Suprapubic skin (tissue), 4 donors: ENCODE data around the gene SLC24A4. TPM values are rescaled to one million over a fixed set of nuclear protein-coding genes. Genes with fewer than 3 reads are reported as not detected.

Source experiments
- DNase-seq, 2 donors: peaks; one replicate each; pipeline ENCODE4 v3.0.0-alpha.2; 2019; ENCODE audit warnings: low spot score in 2 of 2
- H3K27ac ChIP-seq: fragments of 200-600 bp; sonication (generic); one replicate; pipeline ENCODE4 v1.5.1; 2019
- H3K27me3 ChIP-seq: fragments of 200-600 bp; sonication (generic); one replicate; pipeline ENCODE4 v1.5.1; 2019
- H3K36me3 ChIP-seq: fragments of 200-600 bp; sonication (generic); one replicate; pipeline ENCODE4 v1.5.1; 2019
- H3K4me1 ChIP-seq: fragments of 200-600 bp; sonication (generic); one replicate; pipeline ENCODE4 v1.5.1; 2019
- H3K4me3 ChIP-seq: fragments of 200-600 bp; sonication (generic); one replicate; pipeline ENCODE4 v1.5.1; 2019; ENCODE audit warnings: mild to moderate bottlenecking
- H3K9me3 ChIP-seq: fragments of 200-600 bp; sonication (generic); one replicate; pipeline ENCODE4 v1.5.1; 2019
- CTCF ChIP-seq, 2 donors: fragments of 200-600 bp in 1 of 2; fragments of 450-650 bp in 1 of 2; sonication (generic) in 1 of 2; IDR thresholded peaks; one replicate each; pipeline ENCODE4 v1.5.1; 2016 to 2019; ENCODE audit warnings: antibody characterized with exemption in 2 of 2, mild to moderate bottlenecking in 1 of 2, moderate library complexity in 1 of 2
- EP300 ChIP-seq: sonication (generic); formaldehyde crosslinking; IDR thresholded peaks from one replicate; pipeline ENCODE4 v1.6.1; 2017; ENCODE audit warnings: antibody characterized with exemption
- POLR2A ChIP-seq, 2 donors: fragments of 450-650 bp; IDR thresholded peaks; one replicate each; pipeline ENCODE4 v1.6.1; 2017; ENCODE audit warnings: antibody characterized with exemption in 2 of 2, mild to moderate bottlenecking in 2 of 2, moderate library complexity in 2 of 2
- POLR2AphosphoS5 ChIP-seq, 3 donors: sonication (generic); formaldehyde crosslinking; IDR thresholded peaks; one replicate each; pipeline ENCODE4 v1.6.1; 2017; ENCODE audit warnings: antibody characterized with exemption in 3 of 3
- WGBS: methylation state at CpG from one replicate; pipeline ENCODE4 v1.1.5; 2018; 5-methylcytosine and 5-hydroxymethylcytosine counted together
- total RNA-seq, 4 donors: library from RNA; depleted of rRNA; stranded (reverse); fragments of >200 nt; gene quantifications; one replicate each; pipeline ENCODE4 v1.1.0, GENCODE V29; 2016

Gene SLC24A4
- total RNA-seq, 4 donors from 2014 or later: 0.11 to 0.57 (median 0.34) TPM

- no peak for DNase-seq
- H3K27ac ChIP-seq: no peak overlapping the region
- no peak overlapping the region for H3K4me3 ChIP-seq
- no peaks in the 10 kb centered on the region for H3K27me3 ChIP-seq
- H3K4me1 ChIP-seq: no peaks in the 10 kb centered on the region
- H3K36me3 ChIP-seq: no peaks in the 10 kb centered on the region
- TF ChIP-seq POLR2AphosphoS5 (IDR thresholded peaks at IDR 0.05) (no peak), POLR2A (IDR thresholded peaks at IDR 0.05) (no peak), EP300 (no peak), CTCF (IDR thresholded peaks at IDR 0.05) (no peak)
- H3K9me3 ChIP-seq: no peaks in the 10 kb centered on the region
- 85% methylated on average over 8 of the region's 20 CpGs for WGBS
Measured at GRCh38 chr14:92449404-92450181, 126.6 kb downstream of the SLC24A4 start.

DNA sequence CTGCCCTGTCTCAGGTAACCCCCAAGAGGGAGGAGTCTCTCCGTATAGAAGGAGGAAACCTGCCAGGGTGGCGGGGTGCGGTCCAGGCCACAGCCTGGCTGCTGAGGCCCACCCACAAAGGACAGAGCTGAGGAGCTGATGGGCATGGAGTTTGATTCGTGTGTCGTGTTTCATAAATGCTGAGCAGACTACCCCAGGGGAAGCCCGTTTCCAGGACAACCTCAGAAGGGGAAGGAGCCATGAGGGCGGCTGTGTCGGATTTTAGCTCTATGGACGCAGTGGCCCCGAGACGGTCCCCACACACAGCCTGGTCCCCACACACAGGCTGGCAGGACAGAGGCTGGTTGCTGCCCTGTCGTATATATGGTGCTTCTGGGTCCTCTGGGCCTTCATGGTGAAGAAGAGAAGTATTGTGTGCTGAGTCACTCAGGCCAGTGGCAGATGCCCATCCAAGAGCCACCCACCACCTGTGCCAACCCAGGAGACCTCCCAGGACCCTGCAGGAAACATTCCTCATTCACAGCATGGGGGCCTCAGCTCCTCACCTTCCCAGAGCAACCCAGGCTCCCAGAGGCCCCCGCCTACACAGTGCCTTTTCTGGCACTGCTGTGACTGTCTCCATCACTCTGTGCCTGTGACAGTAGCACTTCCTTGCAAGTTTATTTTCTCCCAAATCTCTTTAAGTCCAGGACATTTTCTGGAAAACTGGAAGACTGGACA is 127.5 kb downstream of the SLC24A4 start:
- WGBS: 80% methylated on average over 12 of the region's 13 CpGs
- H3K4me1 ChIP-seq: no peaks in the 10 kb centered on the region
- H3K9me3 ChIP-seq: no peaks in the 10 kb centered on the region
- no peaks in the 10 kb centered on the region for H3K36me3 ChIP-seq
- no peak overlapping the region for H3K4me3 ChIP-seq
- no peaks in the 10 kb centered on the region for H3K27me3 ChIP-seq
- TF ChIP-seq CTCF (IDR thresholded peaks at IDR 0.05): no peak
- TF ChIP-seq EP300: no peak
- no peak for TF ChIP-seq POLR2A (IDR thresholded peaks at IDR 0.05)
- no peak for TF ChIP-seq POLR2AphosphoS5 (IDR thresholded peaks at IDR 0.05)
- no peak overlapping the region for H3K27ac ChIP-seq
- DNase-seq: no peak

GRCh38 chr14:92451245-92451644 is 128.3 kb downstream of the SLC24A4 start:
- H3K27me3 ChIP-seq: no peaks in the 10 kb centered on the region
- no peaks in the 10 kb centered on the region for H3K4me1 ChIP-seq
- WGBS: 78% methylated on average over 9 of the region's 9 CpGs
- H3K36me3 ChIP-seq: no peaks in the 10 kb centered on the region
- TF ChIP-seq EP300: no peak
- TF ChIP-seq POLR2AphosphoS5 (IDR thresholded peaks at IDR 0.05): no peak
- TF ChIP-seq CTCF (IDR thresholded peaks at IDR 0.05): no peak
- no peak for TF ChIP-seq POLR2A (IDR thresholded peaks at IDR 0.05)
- no peak for DNase-seq
- H3K4me3 ChIP-seq: no peak overlapping the region
- no peak overlapping the region for H3K27ac ChIP-seq
- H3K9me3 ChIP-seq: no peaks in the 10 kb centered on the region

- Histone ChIP-seq H3K4me3 (no peak overlapping the region), H3K27me3 (no peaks in the 10 kb centered on the region), H3K27ac (no peak overlapping the region), H3K36me3 (no peaks in the 10 kb centered on the region), H3K9me3 (no peaks in the 10 kb centered on the region), H3K4me1 (no peaks in the 10 kb centered on the region)
- TF ChIP-seq POLR2AphosphoS5 (IDR thresholded peaks at IDR 0.05) (no peak), EP300 (no peak), CTCF (IDR thresholded peaks at IDR 0.05) (no peak), POLR2A (IDR thresholded peaks at IDR 0.05) (no peak)
- 68% methylated on average over 5 of the region's 5 CpGs for WGBS
- no peak for DNase-seq
Measured at GRCh38 chr14:92451755-92452154, 128.8 kb downstream of the SLC24A4 start.

GRCh38 chr14:92452471-92452870 is 129.5 kb downstream of the SLC24A4 start:
- Histone ChIP-seq H3K4me1 (no peaks in the 10 kb centered on the region), H3K4me3 (no peak overlapping the region), H3K9me3 (no peaks in the 10 kb centered on the region), H3K36me3 (no peaks in the 10 kb centered on the region), H3K27ac (no peak overlapping the region), H3K27me3 (no peaks in the 10 kb centered on the region)
- DNase-seq: no peak
- 93% methylated on average over 14 of the region's 14 CpGs for WGBS
- TF ChIP-seq POLR2A (IDR thresholded peaks at IDR 0.05) (no peak), POLR2AphosphoS5 (IDR thresholded peaks at IDR 0.05) (no peak), EP300 (no peak), CTCF (IDR thresholded peaks at IDR 0.05) (no peak)
